Endodermal cell (in vitro differentiated cells): Measurements from ENCODE around the gene PRKAG2. TPM values are rescaled to one million over a fixed set of nuclear protein-coding genes. Genes with fewer than 3 reads are reported as not detected.
A peak's percentile ranks its signal among the peaks of the same experiment; 100 is the strongest.

Experiments
- DNase-seq: peaks from one replicate; pipeline ENCODE4 v3.0.0-alpha.2; 2017
- H3K27ac ChIP-seq: 2 replicates; pipeline ENCODE4 v1.5.1; 2013; ENCODE audit warnings: mild to moderate bottlenecking, low read depth, low read length, moderate library complexity
- H3K27me3 ChIP-seq: 2 replicates; pipeline ENCODE4 v1.6.1; 2013; ENCODE audit warnings: mild to moderate bottlenecking, low read length, moderate library complexity; ENCODE audit not compliant: insufficient read depth, control insufficient read depth, poor library complexity, severe bottlenecking
- H3K36me3 ChIP-seq: 2 replicates; pipeline ENCODE4 v1.7.0; 2013; ENCODE audit warnings: mild to moderate bottlenecking, low read length, moderate library complexity; ENCODE audit not compliant: control insufficient read depth, insufficient read depth
- H3K4me1 ChIP-seq: one replicate; pipeline ENCODE4 v1.7.0; 2013; ENCODE audit warnings: low read length; ENCODE audit not compliant: control insufficient read depth, insufficient read depth
- H3K4me3 ChIP-seq: 2 replicates; pipeline ENCODE4 v1.5.1; 2013; ENCODE audit warnings: mild to moderate bottlenecking, low read length, moderate library complexity
- H3K9ac ChIP-seq: 2 replicates; pipeline ENCODE4 v1.6.1; 2013; ENCODE audit warnings: mild to moderate bottlenecking, low read length, moderate library complexity; ENCODE audit not compliant: poor library complexity, severe bottlenecking; ENCODE audit errors: extremely low read depth
- H3K9me3 ChIP-seq: 2 replicates; pipeline ENCODE4 v1.6.1; 2013; ENCODE audit warnings: mild to moderate bottlenecking, low read length, moderate library complexity; ENCODE audit not compliant: control insufficient read depth
- H3K27ac Mint-ChIP-seq: 2 replicates; pipeline ENCODE4 v1.8.0; 2020; ENCODE audit warnings: mixed read lengths
- H3K27me3 Mint-ChIP-seq: 2 replicates; pipeline ENCODE4 v1.8.0; 2021; ENCODE audit warnings: mild to moderate bottlenecking, mixed read lengths; ENCODE audit not compliant: insufficient read depth
- H3K36me3 Mint-ChIP-seq: 2 replicates; pipeline ENCODE4 v1.8.0; 2020; ENCODE audit warnings: low read depth, mixed read lengths
- H3K4me1 Mint-ChIP-seq: 2 replicates; pipeline ENCODE4 v1.8.0; 2020; ENCODE audit warnings: mixed read lengths
- H3K4me3 Mint-ChIP-seq: 2 replicates; pipeline ENCODE4 v1.8.0; 2020; ENCODE audit warnings: mild to moderate bottlenecking, moderate library complexity, mixed read lengths
- H3K9me3 Mint-ChIP-seq: 2 replicates; pipeline ENCODE4 v1.8.0; 2020; ENCODE audit warnings: mild to moderate bottlenecking, mixed read lengths
- WGBS, 2 experiments: methylation state at CpG; one replicate each; pipeline versions ENCODE4 v1.1.5 to v1.1.7; 2013; ENCODE audit warnings: missing lambda C conversion rate in 2 of 2, mixed read lengths in 1 of 2; ENCODE audit not compliant: insufficient coverage in 1 of 2, insufficient read length in 1 of 2; 5-methylcytosine and 5-hydroxymethylcytosine counted together
- total RNA-seq, 2 donors: library from RNA; stranded (reverse); fragmentation: NEBNext Ultra II Directional in 1 of 2; extraction: Animal tissue kit (Norgen Biotek cat#: 25700) in 1 of 2; gene quantifications; 2 replicates in 1 of 2; 3 replicates in 1 of 2; pipeline ENCODE4 v1.2.1, GENCODE V29; 2021
- TF ChIP-seq, protein P1 (sequence below): fragments of 200-600 bp; sonication (generic); conservative IDR thresholded peaks from 2 replicates; pipeline ENCODE4 v1.5.0; 2021; ENCODE audit warnings: antibody characterized with exemption, mild to moderate bottlenecking

PRKAG2 gene
- total RNA-seq, 2 donors from 2014 or later, result 17.2 to 20.7 TPM

DNA sequence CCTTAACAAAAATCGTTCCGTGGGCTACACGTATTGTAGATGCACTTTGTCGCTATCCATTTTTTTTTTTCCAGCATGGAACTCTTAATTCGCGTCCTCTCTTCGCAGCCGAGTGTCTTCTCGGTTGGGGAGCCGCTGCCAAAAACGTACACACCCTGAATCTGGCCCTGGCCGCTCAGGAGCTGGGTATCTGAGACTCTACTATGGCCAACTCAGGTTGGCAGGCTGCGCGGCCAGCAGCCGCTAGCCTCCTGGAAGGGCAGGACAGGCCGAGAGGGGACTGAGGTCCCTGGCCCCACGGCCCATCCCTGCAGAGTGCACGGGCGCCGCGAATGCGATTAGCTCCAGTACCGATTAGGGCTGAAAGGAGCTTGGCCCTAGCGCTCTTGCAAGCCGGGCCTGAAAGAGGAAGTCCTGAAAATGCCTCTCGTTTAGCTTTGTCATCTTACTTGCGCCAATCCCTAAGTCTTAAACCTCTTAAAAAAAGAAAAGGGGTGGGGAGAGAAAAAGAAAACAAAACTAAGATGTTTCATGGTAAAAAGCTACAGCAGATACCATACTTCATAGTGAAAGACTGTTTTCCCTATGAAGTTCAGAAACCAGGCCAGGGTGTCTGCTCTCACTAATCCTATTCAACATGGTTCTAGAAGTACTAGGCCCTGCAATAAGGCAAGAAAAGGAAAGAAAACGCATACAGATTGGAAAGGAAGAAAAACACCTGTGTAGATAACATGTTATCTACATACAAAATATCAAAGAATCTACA is 244.0 kb downstream of the PRKAG2 start:
- Mint-ChIP-seq H3K9me3 (peaks cover 12% of the 10 kb centered on the region), H3K4me3 (peak overlapping the region; percentile 67), H3K27me3 (peaks cover 32% of the 10 kb centered on the region), H3K36me3 (no peaks in the 10 kb centered on the region), H3K27ac (peak overlapping the region; percentile 88), H3K4me1 (peaks cover 4% of the 10 kb centered on the region)
- Histone ChIP-seq H3K36me3 (no peaks in the 10 kb centered on the region), H3K9me3 (peaks cover 7% of the 10 kb centered on the region), H3K4me1 (no peaks in the 10 kb centered on the region), H3K27ac (no peak overlapping the region), H3K9ac (no peak overlapping the region), H3K4me3 (peak overlapping the region; percentile 71), H3K27me3 (peaks cover 12% of the 10 kb centered on the region)
- 31 to 44% methylated on average over 24 to 27 of the region's 28 CpGs for WGBS, 2 experiments
- TF ChIP-seq, protein P1, sequence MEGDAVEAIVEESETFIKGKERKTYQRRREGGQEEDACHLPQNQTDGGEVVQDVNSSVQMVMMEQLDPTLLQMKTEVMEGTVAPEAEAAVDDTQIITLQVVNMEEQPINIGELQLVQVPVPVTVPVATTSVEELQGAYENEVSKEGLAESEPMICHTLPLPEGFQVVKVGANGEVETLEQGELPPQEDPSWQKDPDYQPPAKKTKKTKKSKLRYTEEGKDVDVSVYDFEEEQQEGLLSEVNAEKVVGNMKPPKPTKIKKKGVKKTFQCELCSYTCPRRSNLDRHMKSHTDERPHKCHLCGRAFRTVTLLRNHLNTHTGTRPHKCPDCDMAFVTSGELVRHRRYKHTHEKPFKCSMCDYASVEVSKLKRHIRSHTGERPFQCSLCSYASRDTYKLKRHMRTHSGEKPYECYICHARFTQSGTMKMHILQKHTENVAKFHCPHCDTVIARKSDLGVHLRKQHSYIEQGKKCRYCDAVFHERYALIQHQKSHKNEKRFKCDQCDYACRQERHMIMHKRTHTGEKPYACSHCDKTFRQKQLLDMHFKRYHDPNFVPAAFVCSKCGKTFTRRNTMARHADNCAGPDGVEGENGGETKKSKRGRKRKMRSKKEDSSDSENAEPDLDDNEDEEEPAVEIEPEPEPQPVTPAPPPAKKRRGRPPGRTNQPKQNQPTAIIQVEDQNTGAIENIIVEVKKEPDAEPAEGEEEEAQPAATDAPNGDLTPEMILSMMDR, result no peak
- DNase-seq, result peak; percentile 81

DNA sequence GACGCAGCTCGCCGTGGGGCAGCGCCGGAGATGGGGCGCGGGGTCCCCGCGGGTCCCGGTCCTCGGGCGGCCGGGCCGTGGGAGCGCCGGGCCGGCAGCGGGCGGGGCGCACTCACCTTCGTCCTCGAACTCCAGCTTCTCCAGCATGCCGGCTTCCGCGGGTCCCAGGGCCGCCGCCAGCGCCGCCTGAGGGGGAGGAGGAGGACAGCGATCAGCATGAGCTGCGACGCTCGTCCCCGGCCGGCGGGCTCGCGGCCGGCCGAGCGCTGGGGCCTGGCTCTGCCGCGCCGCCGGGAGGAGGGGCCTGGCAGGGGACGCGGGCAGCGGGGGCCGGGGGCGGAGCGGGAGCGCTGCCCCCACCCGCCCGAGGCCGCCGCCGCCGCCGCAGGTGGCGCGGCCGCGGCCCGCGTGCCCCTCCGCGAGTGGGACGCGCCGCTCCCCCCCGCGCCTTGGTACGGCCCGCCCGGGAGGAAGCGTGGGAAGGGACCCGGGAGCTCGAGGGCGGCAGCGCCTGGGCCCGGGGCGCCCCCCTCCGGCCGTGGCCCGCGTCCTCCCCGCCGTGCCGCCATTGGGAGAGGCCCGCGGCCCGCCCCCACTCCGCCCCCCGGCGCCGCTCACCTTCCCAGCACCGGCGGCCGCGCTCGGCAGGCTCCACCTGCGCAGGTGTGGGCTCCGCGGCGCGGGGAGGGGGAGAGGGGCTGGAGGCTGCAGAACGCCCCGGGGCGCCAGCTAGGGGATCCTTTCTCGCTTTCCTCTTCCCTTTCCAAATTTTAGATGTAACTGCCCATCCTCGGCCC is 244.8 kb downstream of the PRKAG2 start:
- peaks cover 12% of the 10 kb centered on the region for H3K27me3 ChIP-seq
- peaks cover 4% of the 10 kb centered on the region for H3K4me1 Mint-ChIP-seq
- peaks cover 12% of the 10 kb centered on the region for H3K9me3 Mint-ChIP-seq
- H3K4me1 ChIP-seq, result no peaks in the 10 kb centered on the region
- H3K9me3 ChIP-seq, result peaks cover 7% of the 10 kb centered on the region
- H3K27ac ChIP-seq, result no peak overlapping the region
- H3K36me3 Mint-ChIP-seq, result no peaks in the 10 kb centered on the region
- H3K27me3 Mint-ChIP-seq, result peaks cover 33% of the 10 kb centered on the region
- DNase-seq, result peak; percentile 92
- H3K4me3 Mint-ChIP-seq, result peak overlapping the region; percentile 70
- H3K27ac Mint-ChIP-seq, result peak overlapping the region; percentile 88
- WGBS, 2 experiments, result 1 to 2% methylated on average over 25 to 111 of the region's 111 CpGs
- peak overlapping the region; percentile 86 for H3K4me3 ChIP-seq
- no peaks in the 10 kb centered on the region for H3K36me3 ChIP-seq
- peak overlapping the region; percentile 48 for H3K9ac ChIP-seq
- TF ChIP-seq, protein P1, result peak; percentile 54

DNA sequence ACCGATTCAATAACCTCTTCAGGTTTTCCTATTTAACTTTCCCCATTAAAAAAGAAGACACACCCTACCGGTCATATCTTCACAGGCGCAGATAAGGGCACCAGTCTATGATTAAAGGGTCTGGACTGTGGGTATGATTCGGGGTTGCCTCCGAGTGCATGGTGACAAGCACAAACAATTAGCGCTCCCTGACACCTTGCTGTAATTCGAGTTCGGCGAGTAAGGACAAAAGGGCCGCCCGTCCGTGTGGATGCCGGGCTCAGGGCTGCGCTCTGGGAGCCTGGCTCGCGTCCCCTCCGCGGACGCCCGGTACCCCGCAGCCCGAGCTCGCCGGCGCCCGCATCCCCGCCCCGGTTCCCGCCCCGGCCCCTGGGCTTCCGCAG is 245.4 kb downstream of the PRKAG2 start:
- H3K27me3 Mint-ChIP-seq, result peaks cover 33% of the 10 kb centered on the region
- Histone ChIP-seq H3K36me3 (no peaks in the 10 kb centered on the region), H3K4me3 (peak overlapping the region; percentile 86), H3K9me3 (peaks cover 7% of the 10 kb centered on the region), H3K27me3 (peaks cover 12% of the 10 kb centered on the region), H3K9ac (peak overlapping the region; percentile 48), H3K27ac (no peak overlapping the region), H3K4me1 (no peaks in the 10 kb centered on the region)
- DNase-seq, result peak; percentile 75
- H3K9me3 Mint-ChIP-seq, result peaks cover 12% of the 10 kb centered on the region
- H3K36me3 Mint-ChIP-seq, result no peaks in the 10 kb centered on the region
- peaks cover 4% of the 10 kb centered on the region for H3K4me1 Mint-ChIP-seq
- H3K4me3 Mint-ChIP-seq, result peak overlapping the region; percentile 70
- TF ChIP-seq, protein P1, result no peak
- H3K27ac Mint-ChIP-seq, result peak overlapping the region; percentile 87
- WGBS, 2 experiments, result 0% methylated on average over 31 of the region's 31 CpGs; no CpG with 5 or more reads in 1 of the 2 experiments
